Stomach (tissue), 4 donors: ENCODE measurements around the gene TCFL5.

Experiments used
- CTCF ChIP-seq, 7 experiments: fragments of 450-650 bp in 4 of 7; fragments of 200-600 bp in 3 of 7; sonication (generic) in 3 of 7; IDR thresholded peaks; one replicate each; pipeline ENCODE4 v1.5.1; 2016 to 2019; ENCODE audit warnings: antibody characterized with exemption in 7 of 7, control low read depth in 2 of 7, mild to moderate bottlenecking in 1 of 7
- EP300 ChIP-seq: sonication (generic); formaldehyde crosslinking; IDR thresholded peaks from one replicate; pipeline ENCODE4 v1.6.1; 2017; ENCODE audit warnings: antibody characterized with exemption
- POLR2A ChIP-seq, 4 donors: fragments of 450-650 bp; IDR thresholded peaks; one replicate each; pipeline ENCODE4 v1.6.1; 2016; ENCODE audit warnings: antibody characterized with exemption in 4 of 4, control low read depth in 2 of 4, mild to moderate bottlenecking in 1 of 4, moderate library complexity in 1 of 4
- POLR2AphosphoS5 ChIP-seq, 3 donors: sonication (generic); formaldehyde crosslinking; IDR thresholded peaks; one replicate each; pipeline ENCODE4 v1.6.1; 2016; ENCODE audit warnings: antibody characterized with exemption in 3 of 3

DNA sequence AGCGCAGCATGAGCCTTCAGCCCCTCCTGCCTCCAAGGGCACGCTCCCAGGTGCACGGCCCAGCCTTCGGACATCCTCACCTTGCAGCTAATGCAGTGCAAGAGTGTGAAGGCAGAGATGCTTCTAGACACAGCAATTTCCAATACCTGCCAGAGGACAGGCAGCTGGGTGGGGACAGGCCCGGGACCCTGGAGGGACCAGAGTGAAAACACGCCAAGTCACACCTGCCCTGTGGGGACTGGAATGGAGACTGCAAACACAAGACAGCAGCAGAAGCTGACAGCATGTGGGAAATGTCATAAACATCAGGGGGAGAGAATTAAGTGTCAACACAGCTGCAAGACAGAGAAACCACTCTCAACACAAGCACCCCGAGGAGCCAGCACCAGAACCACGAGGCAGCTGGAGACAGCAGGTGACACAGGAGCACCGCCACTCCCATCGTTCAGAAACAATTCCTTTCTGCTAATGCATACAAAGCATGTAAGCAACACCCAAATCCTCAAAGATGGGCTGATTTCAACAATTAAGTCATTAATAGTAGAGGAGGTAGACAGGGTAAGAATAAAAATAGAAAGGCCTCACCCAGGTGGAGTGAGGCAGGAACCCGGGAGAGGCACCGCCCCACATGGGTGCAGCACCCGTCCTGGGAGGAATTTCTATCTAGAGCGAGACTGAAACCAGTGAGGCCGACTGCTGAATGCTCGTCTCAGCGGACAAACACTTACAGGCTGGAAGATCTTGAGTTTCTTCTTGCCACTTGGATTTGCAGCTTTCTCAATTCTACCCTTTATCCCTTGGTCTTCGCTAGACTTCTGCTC is 47.6 kb upstream of the TCFL5 start:
- TF ChIP-seq CTCF (IDR thresholded peaks at IDR 0.05) (no peak), POLR2A (IDR thresholded peaks at IDR 0.05) (no peak), POLR2AphosphoS5 (IDR thresholded peaks at IDR 0.05) (no peak), EP300 (no peak)
